GM12878 (cell line): ENCODE data around the gene IFT122. TPM values are rescaled to one million over a fixed set of nuclear protein-coding genes. Genes with fewer than 3 reads are reported as not detected.
"Not testable (repeated sequence)": the region's sequence is repeated elsewhere in the genome, so short reads cannot be mapped to it uniquely, and the experiment has no call there.

ENCODE experiments used
- ATAC-seq: fragments of 200-7000 bp; cut with Tn5 transposase; 3 replicates; pipeline ENCODE4 v1.9.1; 2020; ENCODE audit warnings: mild to moderate bottlenecking, moderate library complexity
- BruUV-seq: library from RNA; stranded (reverse); fragments of 400-500 nt; replicated peaks from 2 replicates; lab custom pipeline; 2021; lab: Mats Ljungman, UMichigan
- CTCF ChIA-PET: fragments of 300-600 bp; sonication (Branson Sonifier 250); formaldehyde crosslinking; extraction: SDS; loops from one replicate; lab custom pipeline; 2021; ENCODE audit warnings: inconsistent platforms; lab: Yijun Ruan, JAX
- POLR2A ChIA-PET: fragments of 350-600 bp; formaldehyde crosslinking; extraction: SDS; loops from one replicate; lab custom pipeline; 2021; ENCODE audit warnings: inconsistent platforms; lab: Charles Lee
- RAD21 ChIA-PET: fragments of 300-600 bp; sonication (Branson Sonifier 250); formaldehyde crosslinking; loops from one replicate; lab custom pipeline; 2023; ENCODE audit warnings: antibody characterized with exemption; ENCODE audit not compliant: unreplicated experiment; lab: Charles Lee
- SMC1A ChIA-PET: fragments of 300-600 bp; sonication (Branson Sonifier 250); formaldehyde crosslinking; loops from one replicate; lab custom pipeline; 2023; ENCODE audit not compliant: unreplicated experiment, uncharacterized antibody; lab: Charles Lee
- DNase-seq: peaks from one replicate; pipeline ENCODE4 v3.0.0-alpha.2; 2011; ENCODE audit warnings: low read depth, low spot score
- FAIRE-seq: peaks from 3 replicates; lab custom pipeline; 2011; peaks lifted over from hg19 to GRCh38; lab: Jason Lieb, UNC
- H2AFZ ChIP-seq: 2 replicates; pipeline ENCODE4 v1.6.0; 2011; ENCODE audit warnings: low read depth, low read length, control low read depth; ENCODE audit not compliant: control insufficient read depth
- H3K27ac ChIP-seq: 2 replicates; pipeline ENCODE4 v1.5.1; 2011; ENCODE audit warnings: control low read depth; ENCODE audit not compliant: control insufficient read depth, insufficient read depth
- H3K27me3 ChIP-seq, 2 experiments: replicated peaks in 1 of 2; 2 replicates each; pipeline versions ENCODE4 v1.6.0 to v1.6.1; 2011; ENCODE audit warnings: low read length in 1 of 2; ENCODE audit not compliant: control insufficient read depth in 2 of 2, insufficient read depth in 2 of 2
- H3K36me3 ChIP-seq, 2 experiments: 2 replicates each; pipeline ENCODE4 v1.5.1; 2011; ENCODE audit warnings: low read length in 1 of 2; ENCODE audit not compliant: control insufficient read depth in 2 of 2, insufficient read depth in 2 of 2
- H3K4me1 ChIP-seq: 2 replicates; pipeline ENCODE4 v1.6.1; 2011; ENCODE audit warnings: mild to moderate bottlenecking, low read length, moderate library complexity, mixed read lengths; ENCODE audit not compliant: control insufficient read depth, insufficient read depth
- H3K4me2 ChIP-seq: 2 replicates; pipeline ENCODE4 v1.6.0; 2011; ENCODE audit warnings: control low read depth; ENCODE audit not compliant: control insufficient read depth, insufficient read depth
- H3K4me3 ChIP-seq: fragments of 200-600 bp; sonication (generic); 2 replicates; pipeline ENCODE4 v1.5.1; 2016
- H3K79me2 ChIP-seq: 2 replicates; pipeline ENCODE4 v1.6.0; 2011; ENCODE audit warnings: low read length; ENCODE audit not compliant: control insufficient read depth, insufficient read depth
- H3K9ac ChIP-seq: 2 replicates; pipeline ENCODE4 v1.8.0; 2011; ENCODE audit warnings: low read length, control low read depth, mixed read lengths; ENCODE audit not compliant: control insufficient read depth, insufficient read depth
- H3K9me3 ChIP-seq: replicated peaks from 3 replicates; pipeline ENCODE4 v1.5.1; 2011; ENCODE audit warnings: mild to moderate bottlenecking, low read length; ENCODE audit not compliant: control insufficient read depth, insufficient read depth
- H4K20me1 ChIP-seq: 2 replicates; pipeline ENCODE4 v1.6.0; 2011; ENCODE audit not compliant: control insufficient read depth, insufficient read depth
- BRCA1 ChIP-seq: IDR thresholded peaks from 2 replicates; pipeline ENCODE4 v1.6.1; 2011; ENCODE audit warnings: low read depth, low read length, improper control_type of control experiment
- FOXK2 ChIP-seq: fragments of 450-650 bp; IDR thresholded peaks from 2 replicates; pipeline ENCODE4 v1.6.1; 2017; ENCODE audit warnings: mild to moderate bottlenecking, moderate library complexity
- IKZF1 ChIP-seq: fragments of 450-650 bp; conservative IDR thresholded peaks from 2 replicates; pipeline ENCODE4 v1.6.1; 2017; ENCODE audit warnings: antibody characterized with exemption, mild to moderate bottlenecking
- NBN ChIP-seq: fragments of 450-650 bp; IDR thresholded peaks from 2 replicates; pipeline ENCODE4 v1.6.1; 2016
- PML ChIP-seq: IDR thresholded peaks from 2 replicates; pipeline ENCODE4 v1.6.1; 2012; ENCODE audit warnings: low read length, inconsistent platforms
- RUNX3 ChIP-seq: IDR thresholded peaks from 2 replicates; pipeline ENCODE4 v1.6.1; 2012; ENCODE audit warnings: low read length, inconsistent platforms
- SMARCA5 ChIP-seq: fragments of 450-650 bp; IDR thresholded peaks from 2 replicates; pipeline ENCODE4 v1.6.1; 2017; ENCODE audit warnings: mild to moderate bottlenecking
- SUPT20H ChIP-seq: IDR thresholded peaks from 2 replicates; pipeline ENCODE4 v1.6.1; 2011; ENCODE audit warnings: low read depth, mild to moderate bottlenecking, low read length, moderate library complexity, borderline replicate concordance; ENCODE audit not compliant: control insufficient read depth
- WGBS: methylation state at CpG from one replicate; pipeline ENCODE4 v1.1.6; 2016; ENCODE audit warnings: low lambda C conversion rate; ENCODE audit not compliant: insufficient replicate concordance, insufficient coverage; ENCODE audit errors: missing lambda C conversion rate; 5-methylcytosine and 5-hydroxymethylcytosine counted together
- in situ Hi-C: fragments of 300-500 bp; cut with MboI; formaldehyde crosslinking; loops from 9 replicates; pipeline ENCODE4 v1.14.3; 2018; ENCODE audit warnings: mixed read lengths
- intact Hi-C: fragments of 100-400 bp; cut with micrococcal nuclease; formaldehyde crosslinking; loops from one replicate; pipeline ENCODE4 v1.14.2; 2022; ENCODE audit not compliant: unreplicated experiment
- polyA plus RNA-seq, 11 experiments: library from polyadenylated mRNA; depleted of rRNA in 4 of 11; unstranded in 6 of 11; stranded (reverse) in 5 of 11; fragments of >200 nt; fragmentation: Nextera tagmentation in 4 of 11; fragmentation: Illumina TruSeq in 1 of 11; extraction: Ambion mirVana in 4 of 11; extraction: Trizol in 1 of 11; gene quantifications; 1 replicate in 1 of 11; 2 replicates in 10 of 11; pipeline versions ENCODE4 v1.2.1 to v1.2.3, GENCODE V29; 2011 to 2016; ENCODE audit warnings: inconsistent platforms in 2 of 11, missing spikeins in 2 of 11, low read depth in 1 of 11
- total RNA-seq, 4 experiments: library from RNA; depleted of rRNA in 3 of 4; stranded (reverse); fragments of >200 nt in 3 of 4; fragmentation: Illumina TruSeq in 1 of 4; extraction: Trizol in 1 of 4; gene quantifications; 2 replicates each; pipeline versions ENCODE4 v1.2.1 to v1.2.3, GENCODE V29; 2013 to 2021
- TF ChIP-seq, protein P1 (sequence below): fragments of 450-650 bp; formaldehyde crosslinking; IDR thresholded peaks from 2 replicates; pipeline ENCODE4 v1.4.0; 2022; ENCODE audit warnings: mild to moderate bottlenecking, moderate library complexity
- TF ChIP-seq, protein P2 (sequence below): fragments of 450-650 bp; IDR thresholded peaks from 2 replicates; pipeline ENCODE4 v1.6.1; 2016; ENCODE audit warnings: mild to moderate bottlenecking

The IFT122 gene
- total and polyA plus RNA-seq, 10 of the 15 experiments (the other 5 are each of a cell fraction or from before 2014, with no cell fraction given): 1.8 to 19.2 (median 8.4) TPM

DNA sequence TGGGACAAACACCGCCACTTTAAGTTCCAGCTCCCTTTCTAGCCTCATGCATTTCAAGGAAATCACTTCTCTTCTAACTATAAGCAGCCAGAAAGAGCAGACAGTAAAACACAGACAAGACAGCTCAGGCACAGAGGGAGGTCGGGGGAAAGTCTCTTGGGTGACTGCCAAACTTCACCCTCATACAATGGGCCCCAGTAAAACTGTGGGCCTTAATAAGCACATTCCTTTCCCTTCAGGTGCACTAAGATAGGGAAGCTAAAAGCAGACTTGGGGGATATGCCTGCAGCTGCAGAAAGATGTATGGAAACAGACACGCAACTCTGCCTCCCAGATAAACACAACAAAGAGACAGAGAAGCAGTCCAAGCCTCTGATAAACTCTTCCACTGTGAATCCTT lies 26.8 kb upstream of the IFT122 start:
- RAD21 ChIA-PET: interaction anchor here (0.6 to 3.5 kb wide), 8 partner anchors 10 to 77 kb away, joined by 3 to 32 read pairs (median 17); partner anchors contain the start of genes EFCAB12, IFT122 and MBD4
- H3K27me3 ChIP-seq, FAIRE-seq, H3K4me2 ChIP-seq, DNase-seq, in situ Hi-C loops, H3K4me3 ChIP-seq, BruUV-seq, H3K36me3 ChIP-seq, H3K9ac ChIP-seq, H3K4me1 ChIP-seq, H3K79me2 ChIP-seq, H3K9me3 ChIP-seq, intact Hi-C loops, H3K27ac ChIP-seq, H4K20me1 ChIP-seq: not testable (repeated sequence)
- TF ChIP-seq SMARCA5: peak; percentile 33; the same call in 1 of the 2 replicates
- WGBS: 48% methylated on average over 3 of the region's 3 CpGs
- POLR2A ChIA-PET: interaction anchor here (0.5 to 3.4 kb wide), 10 partner anchors 10 to 476 kb away, joined by 3 to 24 read pairs (median 10); partner anchors contain the start of genes IFT122 and MBD4
- CTCF ChIA-PET: interaction anchor here (0.6 to 7.5 kb wide), 14 partner anchors 9 to 443 kb away, joined by 3 to 84 read pairs (median 6); partner anchors contain the start of genes IFT122 and MBD4
- SMC1A ChIA-PET: interaction anchor here (1.1 to 19.4 kb wide), 12 partner anchors 9 to 77 kb away, joined by 3 to 275 read pairs (median 9); partner anchors contain the start of genes EFCAB12, IFT122 and MBD4
- H2AFZ ChIP-seq: 0 out of 2 replicates have a peak overlapping the region, but pooled peaks have one; percentile 15
- peak; percentile 7 for ATAC-seq

DNA sequence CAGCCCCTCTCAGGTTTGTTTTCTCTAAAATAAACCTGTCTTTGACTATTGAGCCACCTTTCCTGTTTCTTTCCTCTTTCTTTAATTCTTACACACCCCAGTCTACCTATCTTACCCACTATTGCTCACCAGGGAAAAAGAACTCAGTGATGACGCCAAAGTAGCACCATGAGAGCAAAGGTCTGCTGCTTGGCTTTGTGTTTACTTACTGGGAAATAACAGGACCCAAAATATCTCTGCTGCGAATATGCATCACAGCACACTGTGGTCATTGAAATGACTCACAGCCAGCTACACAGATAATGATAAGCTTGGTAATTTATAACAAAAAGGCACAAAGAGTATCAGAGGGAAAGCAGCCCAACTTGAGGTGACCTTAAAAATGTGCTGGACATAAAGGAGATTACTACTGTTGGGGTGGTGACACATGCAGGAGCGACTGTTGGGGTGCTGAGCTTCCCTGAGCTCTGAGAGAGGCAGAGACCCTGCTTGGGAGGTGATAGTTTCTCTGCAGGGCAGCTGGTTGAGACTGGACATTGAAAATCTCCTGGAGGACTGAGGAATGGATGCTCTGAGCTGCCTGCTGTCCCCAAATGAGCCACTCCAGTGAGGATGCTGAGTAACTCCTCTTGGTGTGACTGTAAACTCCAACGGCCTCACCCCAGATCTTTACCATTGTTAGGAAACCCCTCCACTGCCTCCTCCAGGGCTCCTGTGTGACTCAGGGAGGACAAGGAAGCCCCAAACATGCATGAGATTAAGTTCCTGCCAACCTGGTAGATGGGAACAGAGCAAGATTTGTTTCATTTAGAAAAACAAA lies 26.1 kb upstream of the IFT122 start:
- H3K4me3 ChIP-seq: no peak overlapping the region
- H2AFZ ChIP-seq: 0 out of 2 replicates have a peak overlapping the region, but pooled peaks have one; percentile 15
- no peak overlapping the region for H3K9ac ChIP-seq
- H3K27me3 ChIP-seq: no peaks in the 10 kb centered on the region
- no peaks in the 10 kb centered on the region for H3K9me3 ChIP-seq
- SMC1A ChIA-PET: interaction anchor here (0.6 to 19.4 kb wide), 14 partner anchors 9 to 76 kb away, joined by 3 to 275 read pairs (median 6); partner anchors contain the start of genes IFT122 and MBD4
- ATAC-seq (peak; percentile 96), FAIRE-seq (peak; percentile 41), DNase-seq (no peak)
- RAD21 ChIA-PET: interaction anchor here (1.5 to 3.5 kb wide), 7 partner anchors 9 to 30 kb away, joined by 14 to 32 read pairs (median 19); partner anchors contain the start of genes EFCAB12, IFT122 and MBD4
- H3K27ac ChIP-seq: no peak overlapping the region
- peaks cover 6% of the 10 kb centered on the region for H3K4me1 ChIP-seq
- H4K20me1 ChIP-seq: no peaks in the 10 kb centered on the region
- H3K79me2 ChIP-seq: no peaks in the 10 kb centered on the region
- no peaks in the 10 kb centered on the region for H3K36me3 ChIP-seq
- no TSS peak for BruUV-seq
- intact Hi-C loops: no loop called here
- POLR2A ChIA-PET: interaction anchor here (0.6 to 3.4 kb wide), 12 partner anchors 9 to 476 kb away, joined by 3 to 24 read pairs (median 8); partner anchors contain the start of genes EFCAB12, IFT122 and MBD4
- peak overlapping the region; percentile 30; the same call in 1 of the 2 replicates for H3K4me2 ChIP-seq
- under 1% methylated on average over 4 of the region's 4 CpGs for WGBS
- in situ Hi-C loops: no loop called here
- CTCF ChIA-PET: interaction anchor here (0.6 to 7.5 kb wide), 14 partner anchors 9 to 443 kb away, joined by 3 to 84 read pairs (median 6); partner anchors contain the start of genes IFT122 and MBD4
- TF ChIP-seq, protein P1, sequence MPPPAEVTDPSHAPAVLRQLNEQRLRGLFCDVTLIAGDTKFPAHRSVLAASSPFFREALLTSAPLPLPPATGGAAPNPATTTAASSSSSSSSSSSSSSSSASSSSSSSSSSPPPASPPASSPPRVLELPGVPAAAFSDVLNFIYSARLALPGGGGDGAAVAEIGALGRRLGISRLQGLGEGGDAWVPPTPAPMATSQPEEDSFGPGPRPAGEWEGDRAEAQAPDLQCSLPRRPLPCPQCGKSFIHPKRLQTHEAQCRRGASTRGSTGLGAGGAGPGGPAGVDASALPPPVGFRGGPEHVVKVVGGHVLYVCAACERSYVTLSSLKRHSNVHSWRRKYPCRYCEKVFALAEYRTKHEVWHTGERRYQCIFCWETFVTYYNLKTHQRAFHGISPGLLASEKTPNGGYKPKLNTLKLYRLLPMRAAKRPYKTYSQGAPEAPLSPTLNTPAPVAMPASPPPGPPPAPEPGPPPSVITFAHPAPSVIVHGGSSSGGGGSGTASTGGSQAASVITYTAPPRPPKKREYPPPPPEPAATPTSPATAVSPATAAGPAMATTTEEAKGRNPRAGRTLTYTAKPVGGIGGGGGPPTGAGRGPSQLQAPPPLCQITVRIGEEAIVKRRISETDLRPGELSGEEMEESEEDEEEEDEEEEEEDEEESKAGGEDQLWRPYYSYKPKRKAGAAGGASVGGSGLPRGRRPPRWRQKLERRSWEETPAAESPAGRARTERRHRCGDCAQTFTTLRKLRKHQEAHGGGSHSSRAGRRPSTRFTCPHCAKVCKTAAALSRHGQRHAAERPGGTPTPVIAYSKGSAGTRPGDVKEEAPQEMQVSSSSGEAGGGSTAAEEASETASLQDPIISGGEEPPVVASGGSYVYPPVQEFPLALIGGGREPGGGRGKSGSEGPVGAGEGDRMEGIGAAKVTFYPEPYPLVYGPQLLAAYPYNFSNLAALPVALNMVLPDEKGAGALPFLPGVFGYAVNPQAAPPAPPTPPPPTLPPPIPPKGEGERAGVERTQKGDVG: no peak
- TF ChIP-seq, protein P2, sequence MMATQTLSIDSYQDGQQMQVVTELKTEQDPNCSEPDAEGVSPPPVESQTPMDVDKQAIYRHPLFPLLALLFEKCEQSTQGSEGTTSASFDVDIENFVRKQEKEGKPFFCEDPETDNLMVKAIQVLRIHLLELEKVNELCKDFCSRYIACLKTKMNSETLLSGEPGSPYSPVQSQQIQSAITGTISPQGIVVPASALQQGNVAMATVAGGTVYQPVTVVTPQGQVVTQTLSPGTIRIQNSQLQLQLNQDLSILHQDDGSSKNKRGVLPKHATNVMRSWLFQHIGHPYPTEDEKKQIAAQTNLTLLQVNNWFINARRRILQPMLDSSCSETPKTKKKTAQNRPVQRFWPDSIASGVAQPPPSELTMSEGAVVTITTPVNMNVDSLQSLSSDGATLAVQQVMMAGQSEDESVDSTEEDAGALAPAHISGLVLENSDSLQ: no peak
- TF ChIP-seq IKZF1 (peak; percentile 74), FOXK2 (peak; percentile 43; the same call in 1 of the 2 replicates), RUNX3 (peak; percentile 90), SUPT20H (no peak), PML (0 out of 2 replicates have a peak, but pooled peaks have one; percentile 30), BRCA1 (no peak), NBN (peak; percentile 83)
